Urothelium cell line (cell line): ENCODE measurements around the gene ARHGAP26.
A peak's percentile ranks its signal among the peaks of the same experiment; 100 is the strongest.

Experiments
- DNase-seq: peaks from one replicate; pipeline ENCODE4 v3.0.0; 2011; ENCODE audit warnings: low spot score, mixed read lengths
- FAIRE-seq: peaks from 2 replicates; lab custom pipeline; 2011; peaks lifted over from hg19 to GRCh38; lab: Jason Lieb, UNC

Gene ARHGAP26

GRCh38 chr5:143225511-143225910 lies 455.3 kb downstream of the ARHGAP26 start:
- no peak for FAIRE-seq
- no peak for DNase-seq

GRCh38 chr5:143226361-143226760 lies 456.2 kb downstream of the ARHGAP26 start:
- FAIRE-seq (no peak), DNase-seq (no peak)

- DNase-seq (no peak), FAIRE-seq (no peak)
Measured at GRCh38 chr5:143226872-143227271, 456.7 kb downstream of the ARHGAP26 start.

GRCh38 chr5:143227301-143227700 lies 457.1 kb downstream of the ARHGAP26 start:
- DNase-seq (no peak), FAIRE-seq (no peak)

GRCh38 chr5:143228597-143229293 lies 458.6 kb downstream of the ARHGAP26 start:
- FAIRE-seq (no peak), DNase-seq (no peak)

- FAIRE-seq (no peak), DNase-seq (no peak)
Measured at GRCh38 chr5:143229426-143229895, 459.3 kb downstream of the ARHGAP26 start.

- no peak for FAIRE-seq
- DNase-seq, result no peak
Measured at GRCh38 chr5:143229896-143230675, 459.9 kb downstream of the ARHGAP26 start.

- DNase-seq, result no peak
Measured at GRCh38 chr5:143230676-143230996, 460.5 kb downstream of the ARHGAP26 start.

GRCh38 chr5:143231416-143231815 lies 461.2 kb downstream of the ARHGAP26 start:
- no peak for FAIRE-seq
- no peak for DNase-seq

More at GRCh38 chr5:143230676-143230996, 460.5 kb downstream of the ARHGAP26 start:
- no peak for FAIRE-seq

GRCh38 chr5:143231973-143232812 lies 462.0 kb downstream of the ARHGAP26 start:
- no peak for DNase-seq
- no peak for FAIRE-seq

- FAIRE-seq (no peak), DNase-seq (no peak)
Measured at GRCh38 chr5:143233031-143233430, 462.9 kb downstream of the ARHGAP26 start.

GRCh38 chr5:143234162-143234842 lies 464.1 kb downstream of the ARHGAP26 start:
- DNase-seq (no peak), FAIRE-seq (no peak)

GRCh38 chr5:143235423-143235822 lies 465.2 kb downstream of the ARHGAP26 start:
- no peak for FAIRE-seq
- no peak for DNase-seq

GRCh38 chr5:143236682-143237081 lies 466.5 kb downstream of the ARHGAP26 start:
- DNase-seq (no peak), FAIRE-seq (no peak)

GRCh38 chr5:143237664-143238063 lies 467.5 kb downstream of the ARHGAP26 start:
- FAIRE-seq, result no peak
- DNase-seq, result no peak

GRCh38 chr5:143238620-143239019 lies 468.4 kb downstream of the ARHGAP26 start:
- no peak for FAIRE-seq
- DNase-seq, result no peak

GRCh38 chr5:143239882-143240518 lies 469.8 kb downstream of the ARHGAP26 start:
- FAIRE-seq, result no peak
- no peak for DNase-seq

- DNase-seq, result no peak
- no peak for FAIRE-seq
Measured at GRCh38 chr5:143241892-143242291, 471.7 kb downstream of the ARHGAP26 start.

- no peak for FAIRE-seq
Measured at GRCh38 chr5:143243103-143243502, 472.9 kb downstream of the ARHGAP26 start.

GRCh38 chr5:143244000-143244736 lies 474.0 kb downstream of the ARHGAP26 start:
- FAIRE-seq, result peak; percentile 66
- peak; percentile 68 for DNase-seq

More at GRCh38 chr5:143243103-143243502, 472.9 kb downstream of the ARHGAP26 start:
- DNase-seq, result no peak
